Posterior vena cava (tissue), 2 donors: Measurements from ENCODE around the gene EP400. TPM values are rescaled to one million over a fixed set of nuclear protein-coding genes. Genes with fewer than 3 reads are reported as not detected.
"Not testable (repeated sequence)": the region's sequence is repeated elsewhere in the genome, so short reads cannot be mapped to it uniquely, and the experiment has no call there.

Experiments
- DNase-seq: peaks from one replicate; pipeline ENCODE4 v3.0.0-alpha.2; 2020; ENCODE audit warnings: low spot score
- intact Hi-C, 2 donors: fragments of 100-400 bp; cut with DNase I; formaldehyde crosslinking; loops; one replicate each; pipeline versions ENCODE4 v1.14.1 to v1.14.2; 2022 to 2023
- total RNA-seq, 2 donors: library from RNA; stranded (reverse); fragmentation: NEBNext Ultra II Directional; extraction: Animal tissue kit (Norgen Biotek cat#: 25700); gene quantifications; one replicate each; pipeline ENCODE4 v1.2.1, GENCODE V29; 2021
- donor health status: DM: yes; HTN: yes; CAD: no.
- donor health status: DM: yes; HTN: yes; CAD: no.

The EP400 gene
- total RNA-seq, 2 donors from 2014 or later, result 32.6 to 35.2 TPM

DNA sequence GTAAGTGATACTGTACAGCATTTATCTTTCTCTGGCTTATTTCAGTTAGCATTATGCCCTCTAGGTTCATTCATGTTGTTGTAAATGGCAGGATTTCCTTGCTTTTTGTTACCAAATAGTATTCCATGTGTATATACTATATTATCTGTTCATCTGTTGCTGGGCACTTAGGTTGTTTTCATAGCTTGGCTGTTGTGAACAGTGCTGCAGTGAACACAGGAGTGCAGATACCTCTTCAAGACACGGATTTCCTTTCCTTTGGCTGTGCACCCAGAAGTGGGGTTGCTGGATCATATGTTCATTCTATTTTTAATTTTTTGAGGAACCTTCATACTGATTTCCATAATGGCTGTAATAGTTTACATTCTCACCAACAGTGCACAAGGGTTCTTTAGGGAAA lies 21.5 kb downstream of the EP400 start:
- intact Hi-C loops, result no loop called here
- DNase-seq, result no peak

DNA sequence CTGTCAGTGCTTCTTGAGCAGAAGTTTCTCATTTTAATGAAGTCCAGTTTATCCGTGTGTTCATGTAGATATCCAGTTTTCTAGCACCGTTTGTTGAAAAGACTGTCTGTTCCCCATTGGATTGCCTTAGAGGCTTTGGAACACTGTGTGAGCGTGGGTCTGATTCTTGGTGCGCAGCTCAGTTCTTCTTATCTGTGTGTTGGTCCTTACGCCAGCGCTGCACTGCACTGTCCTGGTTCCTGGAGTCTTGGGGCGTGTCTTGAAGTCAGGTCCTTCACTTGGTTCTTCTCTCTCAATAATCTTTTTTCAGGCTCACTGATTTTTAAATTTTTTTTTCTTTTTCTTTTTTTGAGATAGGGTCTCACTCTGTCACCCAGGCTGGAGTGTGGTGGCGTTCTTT lies 25.5 kb downstream of the EP400 start:
- no peak for DNase-seq
- intact Hi-C loops, result no loop called here

GRCh38 chr12:131979606-131980005 lies 29.9 kb downstream of the EP400 start:
- intact Hi-C loops, result no loop called here
- DNase-seq, result no peak

DNA sequence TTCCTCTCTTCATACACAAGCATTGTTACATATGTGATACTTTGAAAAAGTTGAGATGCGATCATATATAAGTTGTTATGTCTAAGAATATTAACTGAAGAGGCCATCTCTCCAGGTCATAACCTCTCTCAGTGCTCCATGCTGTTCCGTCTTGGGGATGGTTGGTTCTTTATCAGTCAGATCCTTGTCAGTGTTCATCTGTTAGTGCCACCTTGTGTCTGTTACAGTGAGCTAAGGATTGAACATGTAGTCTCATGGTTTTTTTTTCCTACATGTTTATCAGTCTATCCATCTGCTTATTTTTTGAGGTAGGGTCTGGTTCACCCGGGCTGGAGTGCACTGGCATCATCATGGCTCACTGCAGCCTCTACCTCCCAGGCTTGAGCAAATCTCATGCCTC lies 30.5 kb downstream of the EP400 start:
- DNase-seq, result no peak
- intact Hi-C loops, result no loop called here

- intact Hi-C loops, result no loop called here
- DNase-seq, result no peak
Measured at GRCh38 chr12:131981388-131981787, 31.6 kb downstream of the EP400 start.

DNA sequence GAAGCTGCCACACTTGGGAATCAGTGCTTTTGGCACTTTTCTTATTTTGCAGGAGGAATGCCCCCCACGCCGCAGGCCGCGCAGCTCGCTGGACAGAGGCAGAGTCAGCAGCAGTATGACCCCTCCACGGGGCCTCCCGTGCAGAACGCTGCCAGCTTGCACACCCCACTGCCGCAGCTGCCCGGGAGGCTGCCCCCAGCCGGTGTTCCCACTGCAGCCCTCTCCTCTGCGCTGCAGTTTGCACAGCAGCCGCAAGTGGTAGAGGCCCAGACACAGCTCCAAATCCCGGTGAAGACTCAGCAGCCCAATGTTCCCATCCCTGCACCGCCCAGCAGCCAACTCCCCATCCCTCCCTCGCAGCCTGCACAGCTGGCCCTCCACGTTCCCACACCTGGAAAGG lies 32.3 kb downstream of the EP400 start:
- no peak for DNase-seq
- intact Hi-C loops, result no loop called here

GRCh38 chr12:131983026-131983425 lies 33.3 kb downstream of the EP400 start:
- intact Hi-C loops, result no loop called here
- no peak for DNase-seq

DNA sequence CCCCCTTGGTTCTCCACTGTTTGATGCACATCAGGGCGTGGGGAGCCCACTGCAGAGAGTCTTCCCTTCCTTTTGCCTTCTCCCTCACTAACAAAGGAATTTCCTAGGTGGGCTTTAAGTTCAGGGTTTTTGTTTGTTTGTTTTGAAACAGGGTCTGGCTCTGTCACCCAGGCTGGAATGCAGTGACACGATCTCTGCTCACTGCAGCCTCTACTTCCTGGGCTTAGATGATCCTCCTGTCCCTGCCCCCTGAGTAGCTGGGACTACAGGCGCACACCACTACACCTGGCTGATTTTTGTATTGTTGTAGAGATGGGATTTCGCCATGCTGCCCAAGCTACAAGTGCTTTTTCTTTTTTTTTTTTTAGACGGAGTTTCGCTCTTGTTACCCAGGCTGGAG lies 33.8 kb downstream of the EP400 start:
- no peak for DNase-seq
- intact Hi-C loops, result no loop called here

DNA sequence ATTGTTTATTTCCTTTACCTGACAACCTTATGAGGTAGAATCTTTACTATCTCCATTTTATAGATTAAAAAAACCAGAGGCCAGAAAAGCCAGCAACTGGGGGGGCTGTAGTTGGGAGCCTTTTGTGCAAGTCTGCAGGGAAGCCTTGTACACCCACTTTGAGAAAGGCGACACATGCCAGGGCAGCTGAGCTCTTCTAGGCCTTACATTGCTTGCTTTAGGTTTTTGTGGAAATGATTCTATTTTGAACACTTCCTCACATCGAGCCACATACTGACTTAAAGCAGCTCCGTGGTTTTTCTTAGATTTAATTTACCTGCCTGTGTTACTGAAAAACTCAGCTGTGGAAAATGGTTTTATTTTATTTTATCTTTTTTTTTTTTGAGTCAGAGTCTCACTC lies 34.6 kb downstream of the EP400 start:
- intact Hi-C loops, result no loop called here

GRCh38 chr12:131985510-131985875 lies 35.8 kb downstream of the EP400 start:
- intact Hi-C loops, DNase-seq: not testable (repeated sequence)

More for the DNA sequence above, 34.6 kb downstream of the EP400 start:
- no peak for DNase-seq

GRCh38 chr12:131986361-131986760 lies 36.6 kb downstream of the EP400 start:
- DNase-seq, result no peak
- intact Hi-C loops, result no loop called here

GRCh38 chr12:131986910-131987309 lies 37.2 kb downstream of the EP400 start:
- intact Hi-C loops, result no loop called here
- no peak for DNase-seq

DNA sequence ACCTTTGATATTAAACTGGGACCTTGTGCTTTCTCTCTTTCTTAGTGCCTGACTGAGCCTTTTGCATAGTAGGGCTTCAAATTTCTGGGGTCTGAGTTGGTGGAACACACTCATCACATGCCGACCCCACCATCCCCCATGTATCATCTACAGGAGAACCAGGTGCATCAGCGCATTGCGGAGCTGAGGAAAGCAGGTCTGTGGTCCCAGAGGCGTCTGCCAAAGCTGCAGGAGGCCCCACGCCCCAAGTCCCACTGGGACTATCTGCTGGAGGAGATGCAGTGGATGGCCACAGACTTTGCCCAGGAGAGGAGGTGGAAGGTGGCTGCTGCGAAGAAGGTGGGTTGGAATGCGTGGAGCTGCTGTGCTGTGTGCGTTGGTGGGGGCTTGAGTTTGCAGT lies 37.8 kb downstream of the EP400 start:
- intact Hi-C loops, result no loop called here

GRCh38 chr12:131988054-131988796 lies 38.5 kb downstream of the EP400 start:
- DNase-seq, result no peak
- intact Hi-C loops, result no loop called here

More for the DNA sequence above, 37.8 kb downstream of the EP400 start:
- DNase-seq, result no peak

- intact Hi-C loops, result no loop called here
- DNase-seq, result no peak
Measured at GRCh38 chr12:131989021-131989420, 39.3 kb downstream of the EP400 start.

DNA sequence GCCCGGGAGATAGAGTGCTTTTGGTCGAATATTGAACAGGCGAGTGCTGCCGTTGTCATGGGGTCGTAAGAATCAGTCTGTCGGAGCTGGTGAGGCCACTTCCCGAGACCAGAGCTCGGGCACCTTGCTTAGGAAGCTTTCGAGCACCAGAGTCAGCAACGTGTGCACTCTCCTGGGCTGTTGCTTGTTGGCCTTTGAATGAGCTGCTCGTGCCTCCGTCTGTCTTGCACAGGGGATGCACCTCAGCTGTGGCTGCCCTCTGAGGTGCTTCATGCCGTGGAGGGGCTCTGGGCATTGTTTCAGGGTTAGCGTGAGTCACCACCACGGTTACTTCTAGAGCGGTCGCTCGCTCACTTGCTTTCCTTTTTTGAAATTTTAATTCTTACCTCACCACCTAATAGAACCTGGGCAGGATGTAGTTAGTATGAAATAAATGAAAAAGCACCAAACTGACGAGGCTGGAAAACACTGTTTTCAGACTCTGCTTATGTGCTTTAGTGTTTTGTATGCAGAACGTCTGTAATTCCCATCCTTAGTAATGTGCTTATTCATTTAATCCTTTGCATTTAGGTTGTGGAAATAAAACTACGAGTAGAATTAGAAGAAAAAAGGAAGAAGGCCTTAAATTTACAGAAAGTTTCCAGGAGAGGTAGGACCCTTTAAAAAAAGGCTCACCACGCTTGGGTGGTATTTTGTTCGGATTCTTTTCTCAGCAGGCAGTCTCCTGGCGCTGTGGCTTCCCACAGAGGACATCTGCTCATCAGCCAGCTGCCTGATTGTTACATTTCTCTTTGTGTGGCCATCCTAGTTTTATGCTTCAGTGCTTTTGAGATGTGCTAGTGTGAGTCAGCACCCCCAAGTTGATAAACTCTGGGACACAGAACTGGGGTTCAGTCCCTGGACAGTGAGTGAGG lies 40.6 kb downstream of the EP400 start:
- no peak for DNase-seq
- intact Hi-C loops, result no loop called here

- intact Hi-C loops, result no loop called here
- no peak for DNase-seq
Measured at GRCh38 chr12:131990980-131991305, 41.2 kb downstream of the EP400 start.

DNA sequence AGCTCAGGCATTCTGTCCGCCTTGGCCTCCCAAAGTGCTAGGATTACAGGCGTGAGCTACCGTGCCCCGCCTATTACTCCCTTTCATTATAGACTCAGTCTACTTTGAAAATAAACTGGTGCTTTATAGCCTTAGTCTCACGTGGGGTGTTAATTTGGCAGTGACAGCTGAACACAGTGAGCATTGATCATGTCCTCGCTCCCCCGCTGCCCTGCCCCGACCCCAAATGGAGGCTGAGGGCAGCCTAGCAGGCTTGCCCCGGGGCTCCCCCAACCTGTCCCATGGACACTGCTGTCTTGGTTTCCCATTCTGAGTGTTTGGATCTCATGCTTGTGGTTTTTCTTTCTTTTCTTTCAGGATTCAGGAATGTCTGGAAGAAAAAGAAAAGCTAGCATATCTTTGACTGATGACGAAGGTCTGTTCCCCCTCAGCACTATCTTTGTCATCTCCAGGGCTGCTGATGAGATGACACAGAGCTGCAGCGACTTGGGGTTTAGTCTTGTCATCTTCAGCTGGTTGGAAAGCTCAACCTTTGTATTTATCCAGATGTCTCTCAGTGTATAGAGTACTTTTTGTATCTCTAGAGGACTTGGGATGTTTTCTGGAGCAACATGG lies 42.2 kb downstream of the EP400 start:
- no peak for DNase-seq
- intact Hi-C loops, result no loop called here

- intact Hi-C loops, result loop anchor here in 1 of 2 donors (2.0 kb wide), 1 partner anchor 16 kb away; no protein-coding TSS in a partner anchor
- DNase-seq, result no peak
Measured at GRCh38 chr12:131994589-131994988, 44.8 kb downstream of the EP400 start.

GRCh38 chr12:132000286-132000872 lies 50.6 kb downstream of the EP400 start:
- DNase-seq, result no peak
- intact Hi-C loops, result no loop called here
